ENCODE data around the gene SEZ6.

Gene SEZ6

DNA sequence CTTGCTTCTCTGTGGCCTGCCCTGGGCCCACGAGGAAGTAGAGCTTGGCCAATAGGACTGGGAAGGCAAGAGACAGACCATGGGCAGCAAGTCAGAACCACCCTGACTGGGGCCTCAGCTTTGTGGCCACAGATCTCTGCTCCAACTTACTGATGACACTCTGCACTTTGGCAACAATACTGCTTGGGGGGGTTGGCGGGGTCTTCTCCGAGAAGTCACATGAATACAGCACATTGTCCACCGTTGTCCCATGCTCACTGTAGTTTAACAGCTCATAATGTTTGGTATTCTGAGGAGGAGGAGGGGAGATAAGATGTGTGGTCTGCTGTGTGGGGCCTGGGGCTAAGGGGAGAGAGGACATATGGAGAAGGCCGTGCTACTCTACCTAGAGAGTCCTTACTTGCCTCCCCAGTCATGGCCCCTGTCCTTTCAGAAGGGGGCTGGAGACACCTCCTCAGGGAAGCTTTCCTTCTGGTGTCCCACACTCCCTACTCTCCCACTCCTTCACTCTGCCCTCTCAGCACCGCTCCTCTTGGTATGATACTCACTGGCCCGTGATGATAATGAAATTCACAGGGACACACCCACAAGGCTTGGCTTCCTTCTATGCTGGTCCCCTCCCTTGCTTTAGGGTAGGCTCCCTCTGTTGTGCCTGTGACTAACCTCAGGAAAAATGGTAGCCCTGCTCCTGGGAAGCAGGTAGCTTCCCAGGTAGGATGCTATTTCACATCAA lies 99.0 kb downstream of the SEZ6 start:
- Histone ChIP-seq H3K27me3 (replicated peaks; ENCODE audit: control insufficient read depth, insufficient read depth, low read length) (no peaks in the 10 kb centered on the region), H3K36me3 (ENCODE audit: control insufficient read depth, insufficient read depth, low read length, severe bottlenecking) (peaks cover 66% of the 10 kb centered on the region), H3K9ac (ENCODE audit: low read length) (peak overlapping the region; percentile 70), H3K4me1 (ENCODE audit: control insufficient read depth, insufficient read depth, low read length) (peaks cover 25% of the 10 kb centered on the region), H3K4me3 (ENCODE audit: low read length) (no peak overlapping the region), H3K9me3 (ENCODE audit: control insufficient read depth, low read length) (no peaks in the 10 kb centered on the region)
- DNase-seq (ENCODE audit: low read depth): no peak

DNA sequence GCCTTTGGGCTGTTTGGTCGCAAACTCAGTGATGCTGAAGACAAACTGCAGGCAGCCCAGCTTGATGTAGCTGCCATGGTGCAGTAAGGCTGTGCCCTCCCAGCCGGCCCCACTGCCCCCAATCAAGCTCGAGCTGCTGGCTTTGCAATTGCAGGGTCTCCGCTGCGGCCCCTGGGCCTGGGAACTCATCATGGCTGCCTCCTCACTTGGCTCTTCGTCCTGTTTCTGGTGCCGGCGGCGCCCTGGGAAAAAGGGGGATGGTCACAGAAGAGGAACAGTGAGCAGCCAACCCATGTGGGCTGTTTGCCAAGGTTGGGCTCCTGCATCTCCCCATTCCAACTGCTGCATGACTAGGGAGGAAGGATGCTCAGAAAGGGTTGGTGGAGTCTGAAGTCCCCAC lies 99.6 kb downstream of the SEZ6 start:
- Histone ChIP-seq H3K4me1 (ENCODE audit: control insufficient read depth, insufficient read depth, low read length) (peaks cover 25% of the 10 kb centered on the region), H3K9ac (ENCODE audit: low read length) (no peak overlapping the region), H3K9me3 (ENCODE audit: control insufficient read depth, low read length) (no peaks in the 10 kb centered on the region), H3K27me3 (replicated peaks; ENCODE audit: control insufficient read depth, insufficient read depth, low read length) (no peaks in the 10 kb centered on the region), H3K4me3 (ENCODE audit: low read length) (no peak overlapping the region), H3K36me3 (ENCODE audit: control insufficient read depth, insufficient read depth, low read length, severe bottlenecking) (peaks cover 60% of the 10 kb centered on the region)
- DNase-seq (ENCODE audit: low read depth): no peak
